ENCODE data around the gene COMT.
A peak's percentile ranks its signal among the peaks of the same experiment; 100 is the strongest.

The COMT gene

GRCh38 chr22:19981961-19982920 lies 40.7 kb downstream of the COMT start:
- no peak overlapping the region for H3K4me3 ChIP-seq (ENCODE audit: low read depth, low read length)
- peaks cover 14% of the 10 kb centered on the region for H3K4me1 ChIP-seq (ENCODE audit: control insufficient read depth, insufficient read depth, low read length)
- peaks cover 0 to 47% of the 10 kb centered on the region in 2 experiments; a peak in 1 of 3 replicates for H3K36me3 ChIP-seq (ENCODE audit: control insufficient read depth in 2 of 2, insufficient read depth in 1 of 2, low read length in 2 of 2)
- TF ChIP-seq, protein P1, sequence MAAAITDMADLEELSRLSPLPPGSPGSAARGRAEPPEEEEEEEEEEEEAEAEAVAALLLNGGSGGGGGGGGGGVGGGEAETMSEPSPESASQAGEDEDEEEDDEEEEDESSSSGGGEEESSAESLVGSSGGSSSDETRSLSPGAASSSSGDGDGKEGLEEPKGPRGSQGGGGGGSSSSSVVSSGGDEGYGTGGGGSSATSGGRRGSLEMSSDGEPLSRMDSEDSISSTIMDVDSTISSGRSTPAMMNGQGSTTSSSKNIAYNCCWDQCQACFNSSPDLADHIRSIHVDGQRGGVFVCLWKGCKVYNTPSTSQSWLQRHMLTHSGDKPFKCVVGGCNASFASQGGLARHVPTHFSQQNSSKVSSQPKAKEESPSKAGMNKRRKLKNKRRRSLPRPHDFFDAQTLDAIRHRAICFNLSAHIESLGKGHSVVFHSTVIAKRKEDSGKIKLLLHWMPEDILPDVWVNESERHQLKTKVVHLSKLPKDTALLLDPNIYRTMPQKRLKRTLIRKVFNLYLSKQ (tag by site-specific recombination; IDR thresholded peaks at IDR 0.05; ENCODE audit: borderline replicate concordance), result no peak
- TF ChIP-seq GLIS2 (tag by site-specific recombination; IDR thresholded peaks at IDR 0.05) (peak; percentile 63), ZIC2 (tag by site-specific recombination; IDR thresholded peaks at IDR 0.05) (peak; percentile 93), ZBTB1 (tag by site-specific recombination; IDR thresholded peaks at IDR 0.05) (no peak), GLIS1 (tag by site-specific recombination; IDR thresholded peaks at IDR 0.05) (peak; percentile 97), ZNF18 (tag by site-specific recombination; IDR thresholded peaks at IDR 0.05) (no peak)
- TF ChIP-seq, protein P2, sequence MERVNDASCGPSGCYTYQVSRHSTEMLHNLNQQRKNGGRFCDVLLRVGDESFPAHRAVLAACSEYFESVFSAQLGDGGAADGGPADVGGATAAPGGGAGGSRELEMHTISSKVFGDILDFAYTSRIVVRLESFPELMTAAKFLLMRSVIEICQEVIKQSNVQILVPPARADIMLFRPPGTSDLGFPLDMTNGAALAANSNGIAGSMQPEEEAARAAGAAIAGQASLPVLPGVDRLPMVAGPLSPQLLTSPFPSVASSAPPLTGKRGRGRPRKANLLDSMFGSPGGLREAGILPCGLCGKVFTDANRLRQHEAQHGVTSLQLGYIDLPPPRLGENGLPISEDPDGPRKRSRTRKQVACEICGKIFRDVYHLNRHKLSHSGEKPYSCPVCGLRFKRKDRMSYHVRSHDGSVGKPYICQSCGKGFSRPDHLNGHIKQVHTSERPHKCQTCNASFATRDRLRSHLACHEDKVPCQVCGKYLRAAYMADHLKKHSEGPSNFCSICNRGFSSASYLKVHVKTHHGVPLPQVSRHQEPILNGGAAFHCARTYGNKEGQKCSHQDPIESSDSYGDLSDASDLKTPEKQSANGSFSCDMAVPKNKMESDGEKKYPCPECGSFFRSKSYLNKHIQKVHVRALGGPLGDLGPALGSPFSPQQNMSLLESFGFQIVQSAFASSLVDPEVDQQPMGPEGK (tag by site-specific recombination; IDR thresholded peaks at IDR 0.05), result peak; percentile 20; the same call in 1 of the 2 replicates
- ChIA-PET POLR2A (no interaction called here), CTCF (interaction anchor here (1.3 kb wide), 1 partner anchor 32 kb away, joined by 4 read pairs; no protein-coding TSS in a partner anchor)
- no peaks in the 10 kb centered on the region for H3K9me3 ChIP-seq (ENCODE audit: control insufficient read depth, insufficient read depth, low read depth, low read length)
- no peak overlapping the region for H3K27ac ChIP-seq (ENCODE audit: extremely low read depth, low read depth, low read length)

GRCh38 chr22:19982991-19983578 lies 41.5 kb downstream of the COMT start:
- H3K9me3 ChIP-seq (ENCODE audit: control insufficient read depth, insufficient read depth, low read depth, low read length), result no peaks in the 10 kb centered on the region
- POLR2A ChIA-PET, result interaction anchor here (1.5 to 2.5 kb wide), 3 partner anchors 9 to 17 kb away, joined by 3 to 18 read pairs (median 5); no protein-coding TSS in a partner anchor
- peaks cover 14% of the 10 kb centered on the region for H3K4me1 ChIP-seq (ENCODE audit: control insufficient read depth, insufficient read depth, low read length)
- TF ChIP-seq BCL11A (tag by site-specific recombination; IDR thresholded peaks at IDR 0.05; ENCODE audit: low read depth), result no peak
- TF ChIP-seq ZIC2 (tag by site-specific recombination; IDR thresholded peaks at IDR 0.05), result 0 out of 2 replicates have a peak, but pooled peaks have one; percentile 4
- CTCF ChIA-PET, result interaction anchor here (1.3 to 2.4 kb wide), 6 partner anchors 8 to 31 kb away, joined by 3 to 13 read pairs (median 7); no protein-coding TSS in a partner anchor
- peak overlapping the region; percentile 20 for H3K27ac ChIP-seq (ENCODE audit: extremely low read depth, low read depth, low read length)
- peaks cover 0 to 39% of the 10 kb centered on the region in 2 experiments; a peak in 1 of 3 replicates for H3K36me3 ChIP-seq (ENCODE audit: control insufficient read depth in 2 of 2, insufficient read depth in 1 of 2, low read length in 2 of 2)
- H3K4me3 ChIP-seq (ENCODE audit: low read depth, low read length), result no peak overlapping the region

- H3K4me1 ChIP-seq (ENCODE audit: control insufficient read depth, insufficient read depth, low read length), result peaks cover 14% of the 10 kb centered on the region
- H3K9me3 ChIP-seq (ENCODE audit: control insufficient read depth, insufficient read depth, low read depth, low read length), result no peaks in the 10 kb centered on the region
- H3K27ac ChIP-seq (ENCODE audit: extremely low read depth, low read depth, low read length), result peak overlapping the region; percentile 20
- no peak overlapping the region for H3K4me3 ChIP-seq (ENCODE audit: low read depth, low read length)
- ChIA-PET CTCF (interaction anchor here (0.7 to 2.4 kb wide), 11 partner anchors 9 to 253 kb away, joined by 3 to 13 read pairs (median 4); no protein-coding TSS in a partner anchor), POLR2A (interaction anchor here (0.7 to 2.5 kb wide), 9 partner anchors 9 to 134 kb away, joined by 3 to 18 read pairs (median 4); partner anchors contain the start of gene TRMT2A)
- peaks cover 0 to 33% of the 10 kb centered on the region in 2 experiments; a peak in 1 of 3 replicates for H3K36me3 ChIP-seq (ENCODE audit: control insufficient read depth in 2 of 2, insufficient read depth in 1 of 2, low read length in 2 of 2)
- TF ChIP-seq, protein P3, sequence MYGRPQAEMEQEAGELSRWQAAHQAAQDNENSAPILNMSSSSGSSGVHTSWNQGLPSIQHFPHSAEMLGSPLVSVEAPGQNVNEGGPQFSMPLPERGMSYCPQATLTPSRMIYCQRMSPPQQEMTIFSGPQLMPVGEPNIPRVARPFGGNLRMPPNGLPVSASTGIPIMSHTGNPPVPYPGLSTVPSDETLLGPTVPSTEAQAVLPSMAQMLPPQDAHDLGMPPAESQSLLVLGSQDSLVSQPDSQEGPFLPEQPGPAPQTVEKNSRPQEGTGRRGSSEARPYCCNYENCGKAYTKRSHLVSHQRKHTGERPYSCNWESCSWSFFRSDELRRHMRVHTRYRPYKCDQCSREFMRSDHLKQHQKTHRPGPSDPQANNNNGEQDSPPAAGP (tag by site-specific recombination; IDR thresholded peaks at IDR 0.05), result no peak
- TF ChIP-seq ZNF560 (tag by site-specific recombination; IDR thresholded peaks at IDR 0.05; ENCODE audit: borderline replicate concordance) (no peak), ZNF354C (tag by site-specific recombination; IDR thresholded peaks at IDR 0.05; ENCODE audit: borderline replicate concordance, low read depth) (no peak), ZNF266 (tag by site-specific recombination; IDR thresholded peaks at IDR 0.05; ENCODE audit: low read depth) (no peak), OSR2 (tag by site-specific recombination; IDR thresholded peaks at IDR 0.05) (no peak), HOXD13 (CRISPR knock-in tag; IDR thresholded peaks at IDR 0.05; ENCODE audit: borderline replicate concordance) (no peak), YY1 (tag by site-specific recombination; IDR thresholded peaks at IDR 0.05) (no peak), ZNF214 (tag by site-specific recombination; IDR thresholded peaks at IDR 0.05; ENCODE audit: borderline replicate concordance) (no peak), ZNF624 (tag by site-specific recombination; IDR thresholded peaks at IDR 0.05) (no peak)
- TF ChIP-seq, protein P4, sequence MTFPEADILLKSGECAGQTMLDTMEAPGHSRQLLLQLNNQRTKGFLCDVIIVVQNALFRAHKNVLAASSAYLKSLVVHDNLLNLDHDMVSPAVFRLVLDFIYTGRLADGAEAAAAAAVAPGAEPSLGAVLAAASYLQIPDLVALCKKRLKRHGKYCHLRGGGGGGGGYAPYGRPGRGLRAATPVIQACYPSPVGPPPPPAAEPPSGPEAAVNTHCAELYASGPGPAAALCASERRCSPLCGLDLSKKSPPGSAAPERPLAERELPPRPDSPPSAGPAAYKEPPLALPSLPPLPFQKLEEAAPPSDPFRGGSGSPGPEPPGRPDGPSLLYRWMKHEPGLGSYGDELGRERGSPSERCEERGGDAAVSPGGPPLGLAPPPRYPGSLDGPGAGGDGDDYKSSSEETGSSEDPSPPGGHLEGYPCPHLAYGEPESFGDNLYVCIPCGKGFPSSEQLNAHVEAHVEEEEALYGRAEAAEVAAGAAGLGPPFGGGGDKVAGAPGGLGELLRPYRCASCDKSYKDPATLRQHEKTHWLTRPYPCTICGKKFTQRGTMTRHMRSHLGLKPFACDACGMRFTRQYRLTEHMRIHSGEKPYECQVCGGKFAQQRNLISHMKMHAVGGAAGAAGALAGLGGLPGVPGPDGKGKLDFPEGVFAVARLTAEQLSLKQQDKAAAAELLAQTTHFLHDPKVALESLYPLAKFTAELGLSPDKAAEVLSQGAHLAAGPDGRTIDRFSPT (tag by site-specific recombination; IDR thresholded peaks at IDR 0.05), result no peak
Measured at GRCh38 chr22:19983741-19984140, 42.2 kb downstream of the COMT start.
